Measurements from ENCODE around the gene FGF21.
"Not testable (repeated sequence)": the region's sequence is repeated elsewhere in the genome, so short reads cannot be mapped to it uniquely, and the experiment has no call there.

The FGF21 gene

DNA sequence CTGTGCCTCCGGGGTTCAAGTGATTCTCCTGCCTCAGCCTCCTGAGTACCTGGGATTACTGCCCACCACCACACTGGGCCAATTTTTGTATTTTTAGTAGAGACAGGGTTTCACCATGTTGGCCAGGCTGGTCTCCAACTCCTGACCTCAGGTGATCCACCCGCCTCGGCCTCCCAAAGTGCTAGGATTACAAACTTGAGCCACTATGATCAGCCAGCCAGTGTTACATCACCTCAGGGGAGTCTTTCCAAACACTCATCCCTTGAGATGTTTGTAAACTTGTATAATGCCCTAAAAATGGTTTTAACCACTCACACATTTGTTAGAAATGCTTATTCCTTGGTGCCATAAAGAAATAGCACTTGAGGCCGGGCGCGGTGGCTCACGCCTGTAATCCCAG is 31.1 kb downstream of the FGF21 start:
- DNase-seq (ENCODE audit: low read depth, low spot score) = not testable (repeated sequence)

DNA sequence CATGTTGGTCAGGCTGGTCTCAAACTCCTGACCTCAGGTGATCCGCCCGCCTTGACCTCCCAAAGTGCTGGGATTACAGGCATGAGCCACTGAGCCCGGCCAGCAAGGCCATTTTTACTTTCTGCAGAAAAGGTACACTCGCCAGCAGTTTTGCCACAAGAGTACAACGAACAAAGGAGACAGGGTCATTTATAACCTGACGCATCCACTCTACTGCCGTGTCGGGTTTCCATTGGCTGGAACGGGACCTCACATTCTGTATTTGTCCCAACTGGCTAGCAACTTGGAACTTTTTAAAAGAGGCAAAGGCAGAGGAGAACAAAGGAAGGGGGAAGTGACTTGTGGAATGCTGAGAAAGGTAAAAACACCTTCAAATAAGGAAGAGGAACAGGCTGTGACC is 32.0 kb downstream of the FGF21 start:
- not testable (repeated sequence) for DNase-seq (ENCODE audit: low read depth, low spot score)

DNA sequence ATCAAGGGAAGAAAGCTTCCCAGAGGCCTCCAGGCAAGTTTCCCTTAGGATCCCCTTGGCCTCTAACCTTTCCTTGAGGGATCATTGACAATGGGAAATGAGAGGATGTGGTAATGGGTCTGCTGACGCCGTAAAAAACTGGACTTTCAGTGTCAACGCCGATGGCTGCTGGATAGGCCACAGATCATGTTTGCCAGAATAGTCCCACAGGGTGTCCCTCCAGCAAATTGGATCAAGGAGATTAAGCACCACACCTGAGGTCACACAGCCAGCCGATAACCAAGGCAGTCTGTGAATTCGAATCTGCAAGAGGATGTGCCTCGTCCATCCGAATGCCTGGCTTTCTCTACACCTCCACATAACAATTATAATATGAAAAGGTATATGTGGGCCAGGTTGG is 37.9 kb downstream of the FGF21 start:
- DNase-seq (ENCODE audit: low read depth, low spot score) = no peak

DNA sequence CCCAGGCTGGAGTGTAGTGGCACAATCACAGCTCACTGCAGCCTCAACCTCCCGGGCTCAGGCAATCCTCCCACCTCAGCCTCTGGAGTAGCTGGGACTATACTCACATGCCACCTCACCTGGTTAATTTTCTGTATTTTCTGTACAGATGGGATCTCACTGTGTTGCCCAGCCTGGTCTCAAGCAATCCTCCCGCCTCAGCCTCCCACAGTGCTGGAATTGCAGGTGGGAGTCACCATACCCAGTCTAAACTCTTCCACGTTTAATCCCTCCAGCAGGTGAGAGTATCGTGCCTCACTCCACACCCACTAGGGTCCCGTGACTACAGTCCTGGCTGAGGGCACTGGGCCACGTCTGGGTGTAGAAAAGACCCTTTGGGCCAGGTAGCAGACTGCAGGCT is 39.0 kb downstream of the FGF21 start:
- DNase-seq (ENCODE audit: low read depth, low spot score) = no peak

DNA sequence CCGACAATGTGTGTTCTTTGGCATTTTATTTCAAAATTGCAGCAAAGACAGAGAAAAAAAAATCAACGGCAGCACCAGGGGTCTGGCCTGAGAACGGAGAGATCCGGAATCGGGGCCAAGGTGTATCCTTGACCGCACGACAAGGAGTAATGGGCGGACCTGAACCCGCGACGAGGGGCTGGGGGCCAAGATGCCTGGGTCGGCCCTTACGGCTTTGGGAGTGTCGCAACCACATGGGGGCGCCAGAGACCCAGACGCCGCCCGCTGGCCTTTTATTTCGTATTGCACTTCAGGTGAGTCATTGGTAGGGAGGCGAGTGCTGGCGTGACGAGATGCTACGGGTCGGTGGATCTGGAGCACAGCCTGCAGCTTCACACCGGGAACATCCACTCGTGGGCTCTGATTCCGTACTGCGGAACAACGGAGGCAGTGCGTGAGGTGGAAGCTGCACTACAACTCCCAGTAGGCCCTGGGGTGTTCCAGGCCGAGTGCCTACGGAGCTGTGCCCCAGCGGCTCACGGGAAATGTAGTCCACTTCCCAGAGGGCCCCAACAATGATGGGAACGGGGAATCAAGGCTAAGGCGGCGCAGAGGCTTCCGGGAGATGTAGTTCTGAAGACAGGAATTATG is 39.8 kb downstream of the FGF21 start:
- DNase-seq (ENCODE audit: low read depth, low spot score) = peak; percentile 97

DNA sequence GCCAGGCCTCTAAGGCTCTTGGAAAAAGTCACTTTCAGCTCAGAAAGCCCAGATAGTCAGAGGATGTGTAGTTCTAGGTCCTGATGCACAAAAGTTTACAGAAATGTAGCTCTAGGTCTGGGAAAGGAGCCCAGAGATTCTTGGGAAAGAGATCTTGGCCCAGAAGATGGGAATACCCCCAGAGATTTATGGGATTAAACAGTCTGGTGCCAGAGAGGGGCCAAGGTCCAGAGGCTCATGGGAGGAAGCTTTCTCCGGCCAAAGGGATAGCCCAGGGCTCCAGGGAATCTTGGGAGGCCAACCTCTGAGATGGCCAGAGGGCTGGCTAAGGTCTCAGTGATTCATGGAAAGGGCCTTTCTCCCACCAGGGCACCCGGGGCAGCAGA is 40.4 kb downstream of the FGF21 start:
- no peak for DNase-seq (ENCODE audit: low read depth, low spot score)

DNA sequence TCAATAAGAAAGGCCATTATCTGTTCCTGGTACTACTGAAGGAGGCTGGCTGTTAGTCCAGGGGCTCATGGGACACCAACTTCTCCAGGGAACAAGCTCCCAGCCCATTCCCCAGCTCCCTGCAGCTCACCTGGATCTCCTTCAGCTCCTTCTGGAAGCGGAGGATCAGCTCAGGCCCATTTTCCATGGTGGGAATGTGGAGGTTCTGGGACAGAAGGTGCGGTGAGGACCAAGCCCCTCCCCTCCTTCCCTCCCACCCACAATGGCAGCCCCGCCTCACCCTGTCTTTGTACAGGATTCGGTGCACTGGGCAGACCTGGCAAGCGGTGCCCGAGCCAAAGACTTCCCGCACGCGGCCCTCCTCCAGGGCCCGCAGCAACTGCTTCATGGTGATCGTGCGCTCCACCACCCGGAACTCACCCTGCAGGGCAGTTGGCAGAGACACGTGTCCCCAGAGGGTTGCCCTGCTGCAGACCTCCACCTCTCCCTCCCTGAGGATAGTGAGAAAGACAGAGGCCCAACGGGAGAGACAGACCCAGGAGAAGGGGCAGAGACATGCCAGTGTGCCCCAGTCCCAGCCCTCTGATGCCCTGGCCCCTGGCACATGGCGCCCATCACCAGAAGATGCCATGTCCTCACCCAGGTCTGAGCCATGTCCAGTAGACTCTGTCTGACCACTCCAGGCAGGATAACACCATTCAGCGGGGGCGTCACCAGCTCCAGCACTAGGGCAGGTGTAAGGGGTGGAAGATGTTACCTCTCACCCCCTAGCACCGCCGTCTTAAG is 41.2 kb downstream of the FGF21 start:
- no peak for DNase-seq (ENCODE audit: low read depth, low spot score)

DNA sequence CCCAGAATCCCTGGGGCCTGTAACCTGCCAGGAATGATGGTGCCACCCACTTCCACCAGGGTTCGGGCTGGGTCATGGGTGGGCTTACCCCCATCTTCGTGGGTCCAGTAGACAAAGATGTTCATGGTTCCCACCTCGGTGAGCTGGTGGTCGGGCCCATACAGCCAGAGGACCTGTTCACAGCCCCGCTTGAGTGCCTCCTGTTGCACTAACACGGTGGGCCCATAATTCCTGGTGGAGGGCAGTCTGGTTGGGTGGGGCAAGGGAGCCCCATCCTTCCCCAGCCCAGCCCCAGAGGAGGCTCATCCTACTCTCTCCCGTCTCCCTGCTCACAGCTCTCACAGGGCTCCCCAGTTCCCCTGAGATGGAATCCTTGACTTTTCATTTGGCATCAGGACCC is 41.8 kb downstream of the FGF21 start:
- no peak for DNase-seq (ENCODE audit: low read depth, low spot score)

DNA sequence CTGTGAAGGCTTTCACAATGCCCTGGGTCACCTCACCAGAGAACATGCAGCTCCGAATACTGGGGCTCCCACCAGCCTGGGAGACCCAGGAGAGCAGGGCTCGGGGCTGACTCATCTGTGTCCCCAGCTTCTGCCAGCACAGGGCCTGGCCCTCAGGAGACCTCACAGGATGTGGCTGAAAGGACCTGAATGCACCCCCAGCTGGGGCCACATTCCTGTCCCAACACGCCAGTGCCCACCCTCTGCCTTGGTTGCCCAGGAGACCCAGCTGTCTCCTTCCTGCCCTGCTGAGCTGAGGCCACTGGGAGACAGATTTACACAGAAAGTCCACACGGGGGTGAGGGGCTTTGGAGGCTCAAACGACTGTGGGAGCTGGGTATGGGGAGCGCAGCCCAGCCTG is 43.6 kb downstream of the FGF21 start:
- peak; percentile 66 for DNase-seq (ENCODE audit: low read depth, low spot score)

DNA sequence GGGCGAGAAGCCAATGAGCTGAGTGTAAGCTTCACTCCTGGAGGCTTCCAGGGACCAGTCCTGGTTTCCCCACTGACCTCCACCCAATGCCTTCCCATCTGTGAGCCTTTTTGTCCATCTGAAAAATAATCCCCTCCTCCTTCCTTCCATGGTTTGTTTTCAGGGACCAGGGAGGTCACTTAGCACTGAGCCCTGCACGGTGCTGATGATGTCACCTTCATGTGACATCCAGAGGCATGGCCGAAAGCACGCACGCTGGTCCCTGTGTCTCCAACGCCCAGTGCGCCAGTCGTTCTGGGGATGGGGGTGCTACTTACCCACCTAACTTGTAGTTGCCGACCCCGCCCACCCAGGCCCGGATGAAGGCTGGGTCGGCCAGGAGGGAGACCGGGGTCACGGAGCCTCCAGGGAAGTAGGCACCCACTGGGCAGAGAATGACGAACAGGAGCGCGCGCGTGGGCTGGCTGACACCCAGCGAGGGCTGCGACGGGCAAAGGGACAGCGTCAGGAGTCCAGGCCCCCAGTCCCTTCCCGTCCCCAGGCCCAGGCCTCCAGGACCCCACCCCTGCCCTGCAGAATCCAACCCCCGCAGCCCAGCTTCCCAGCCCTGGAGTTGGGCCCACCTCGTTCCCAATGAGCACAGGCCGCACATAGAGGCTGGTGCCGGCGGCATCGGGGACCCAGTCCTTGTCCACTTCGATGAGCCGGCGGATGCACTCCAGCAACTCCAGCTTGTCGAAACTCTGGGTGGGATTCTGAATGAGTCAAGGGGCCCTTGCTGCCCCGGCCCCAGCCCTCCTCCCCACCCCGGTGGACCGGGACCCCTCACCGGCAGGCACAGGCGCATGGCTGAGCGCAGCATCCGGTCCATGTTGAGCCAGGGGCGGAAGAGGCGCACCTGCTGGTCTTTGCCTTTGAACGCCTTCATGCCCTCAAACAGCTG is 44.3 kb downstream of the FGF21 start:
- DNase-seq (ENCODE audit: low read depth, low spot score) = no peak

DNA sequence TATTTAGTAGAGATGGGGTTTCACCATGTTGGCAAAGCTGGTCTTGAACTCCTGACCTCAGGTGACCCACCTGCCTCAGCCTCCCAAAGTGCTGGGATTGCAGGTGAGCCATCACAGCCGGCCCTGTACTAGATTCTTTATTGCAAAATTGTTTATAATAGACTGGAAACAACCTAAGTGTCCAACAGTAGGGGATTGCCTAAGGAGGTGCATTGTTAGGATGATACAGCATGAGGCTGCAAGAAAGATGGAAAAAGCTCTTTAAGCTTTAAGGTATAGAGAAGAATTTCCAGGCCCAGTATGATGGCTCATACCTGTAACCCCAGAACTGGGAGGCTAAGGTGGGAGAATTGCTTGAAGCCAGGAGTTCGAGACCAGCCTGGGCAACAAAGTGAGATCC is 47.3 kb downstream of the FGF21 start:
- no peak for DNase-seq (ENCODE audit: low read depth, low spot score)

DNA sequence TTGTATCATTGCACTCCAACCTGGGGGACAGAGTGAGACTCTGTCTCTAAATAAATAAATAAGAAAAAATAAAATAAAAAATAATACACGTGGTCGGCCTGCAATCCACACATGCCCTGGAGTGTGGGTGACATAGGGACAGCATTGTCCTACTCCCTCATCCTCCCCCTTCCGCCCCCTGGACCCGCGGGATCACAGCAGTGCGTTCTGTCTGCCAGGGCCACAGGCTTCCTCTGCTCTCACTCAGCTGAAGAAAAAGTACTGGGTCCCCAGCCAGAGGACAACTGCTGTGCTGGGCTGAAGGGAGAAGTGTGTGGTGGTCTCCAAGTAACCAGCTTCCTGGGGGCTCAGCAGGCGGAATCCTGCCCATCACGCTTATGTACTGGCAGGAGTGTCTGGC is 49.2 kb downstream of the FGF21 start:
- no peak for DNase-seq (ENCODE audit: low read depth, low spot score)

DNA sequence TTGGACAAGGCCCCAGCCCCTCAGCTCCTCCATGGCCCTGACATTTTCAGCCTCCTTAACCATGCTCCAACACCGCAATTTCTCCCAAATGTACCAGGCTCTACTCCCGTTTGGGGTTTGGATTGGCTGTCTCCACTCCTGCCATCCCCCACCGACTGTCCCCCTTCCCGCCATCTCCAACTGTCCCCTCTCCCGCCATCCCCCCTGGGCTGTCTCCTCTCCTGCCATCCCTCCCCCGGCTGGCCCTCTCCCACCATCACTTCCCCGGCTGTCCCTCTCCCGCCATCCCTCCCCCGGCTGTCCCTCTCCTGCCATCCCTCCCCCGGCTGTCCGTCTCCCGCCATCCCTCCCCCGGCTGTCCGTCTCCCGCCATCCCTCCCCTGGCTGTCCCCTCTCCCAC is 50.1 kb downstream of the FGF21 start:
- no peak for DNase-seq (ENCODE audit: low read depth, low spot score)

DNA sequence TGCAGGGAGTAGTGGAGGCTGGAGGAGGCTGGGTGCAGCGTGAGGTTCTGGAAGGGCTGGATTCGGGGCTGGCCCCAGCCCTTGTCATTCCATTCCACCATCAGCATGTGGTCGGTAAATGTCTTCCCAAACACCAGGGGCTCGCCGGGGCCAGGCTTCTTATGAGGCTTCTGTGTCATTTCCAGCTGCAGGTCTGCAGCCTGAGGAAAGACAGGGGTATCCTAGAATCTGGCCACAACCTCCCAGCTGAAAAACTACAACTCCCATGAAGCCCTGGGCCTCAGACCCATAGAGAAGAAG is 51.1 kb downstream of the FGF21 start:
- peak; percentile 62 for DNase-seq (ENCODE audit: low read depth, low spot score)

DNA sequence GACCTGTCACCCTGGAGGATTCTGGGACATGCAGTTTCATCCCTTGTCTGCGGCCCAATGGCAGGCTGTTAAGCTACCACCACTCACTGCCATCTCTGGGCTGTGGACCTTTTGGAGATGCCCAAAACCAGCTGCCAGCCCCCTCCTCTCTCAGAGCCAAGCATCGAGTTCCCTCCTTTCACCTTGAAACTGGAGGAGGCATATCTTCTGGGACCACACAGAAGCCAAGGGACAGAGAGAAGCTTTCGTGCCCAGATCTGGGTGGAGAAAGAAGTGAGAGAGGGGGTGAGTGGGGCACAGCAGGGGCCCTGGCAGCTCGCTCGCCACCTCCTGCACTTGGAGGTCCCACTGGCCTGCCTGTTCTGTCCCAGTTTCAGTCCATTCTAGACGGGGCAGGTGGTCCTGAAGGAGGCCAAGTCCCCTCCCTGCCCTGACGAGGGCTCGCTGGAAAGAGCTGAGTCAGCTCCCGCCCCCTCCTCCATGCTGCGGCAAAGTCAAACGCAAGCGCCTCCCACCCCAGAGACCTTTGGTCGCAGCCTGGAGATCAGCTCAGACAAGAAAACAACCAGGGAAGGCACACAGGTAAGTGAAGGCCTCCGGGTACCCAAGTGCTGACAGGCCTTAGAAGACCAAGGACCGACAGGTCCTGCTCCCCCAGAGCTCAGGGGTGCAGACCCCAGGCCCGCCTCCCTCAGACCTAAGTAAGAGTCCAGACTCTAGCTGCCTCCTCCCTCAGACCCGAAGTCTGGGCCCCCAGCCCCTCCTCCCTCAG is 51.7 kb downstream of the FGF21 start:
- DNase-seq (ENCODE audit: low read depth, low spot score) = no peak

DNA sequence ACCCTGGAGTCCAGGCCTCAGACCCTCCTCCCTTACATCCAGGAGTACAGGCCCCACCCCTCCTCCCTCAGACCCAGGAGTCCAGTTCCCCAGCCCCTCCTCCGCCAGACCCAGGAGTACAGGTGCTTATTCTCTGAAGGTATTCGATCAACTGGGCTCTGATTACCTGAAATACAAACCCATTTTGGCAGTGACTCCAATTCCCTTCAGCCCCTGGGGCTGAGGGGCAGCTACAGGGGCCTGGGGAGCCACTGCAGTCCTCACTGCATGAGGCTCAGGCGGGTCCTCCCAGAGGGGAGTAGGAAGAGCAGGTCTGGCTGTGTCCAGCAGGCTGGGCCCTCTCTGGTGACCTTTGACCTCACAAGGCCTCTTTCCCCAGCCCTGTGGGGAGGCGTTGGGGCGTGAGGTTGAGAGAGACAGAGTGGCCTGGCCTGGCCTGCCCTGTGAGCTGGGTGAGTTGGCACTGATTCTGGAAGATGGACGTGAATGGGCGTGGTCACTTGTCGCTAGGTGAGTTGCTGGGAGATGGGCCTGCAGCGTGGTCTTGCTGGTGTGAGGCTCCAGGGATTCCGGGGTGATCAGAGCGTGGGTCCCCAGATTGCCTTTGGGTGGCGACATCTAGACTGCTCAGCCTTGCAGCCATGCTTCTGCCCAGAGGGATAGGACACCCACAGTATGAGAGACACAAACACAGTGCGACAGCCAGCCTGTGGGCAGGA is 52.4 kb downstream of the FGF21 start:
- no peak for DNase-seq (ENCODE audit: low read depth, low spot score)
